KG1 (cell line): ENCODE measurements around the gene HUS1B.
"Not testable (repeated sequence)": the region's sequence is repeated elsewhere in the genome, so short reads cannot be mapped to it uniquely, and the experiment has no call there.

Experiments
- DNase-seq: peaks from one replicate; lab custom pipeline; 2025; lab: John Stamatoyannopoulos, UW

HUS1B gene

GRCh38 chr6:678520-678919, 21.6 kb upstream of the HUS1B start:
- no peak for DNase-seq

GRCh38 chr6:677919-678318, 21.0 kb upstream of the HUS1B start:
- DNase-seq = no peak

DNA sequence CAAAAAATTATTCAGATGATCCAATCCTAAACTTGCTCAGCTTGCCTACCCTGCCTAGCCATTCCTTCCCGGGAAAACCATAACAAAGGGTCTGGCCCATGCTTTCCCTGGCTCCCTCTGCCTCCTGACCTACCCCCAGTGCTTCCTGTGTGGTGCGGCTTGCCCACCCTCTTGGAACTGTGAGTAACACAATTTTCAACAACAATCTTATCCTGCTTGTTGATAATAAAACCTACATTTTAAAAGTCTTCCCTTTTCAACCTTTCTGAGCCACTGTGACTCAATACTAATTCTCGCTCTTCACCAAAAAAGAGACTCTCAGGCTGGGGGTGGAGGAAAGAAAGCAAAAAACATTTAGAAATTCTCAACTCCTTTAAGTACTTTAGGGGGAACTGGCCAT, 18.1 kb upstream of the HUS1B start:
- no peak for DNase-seq

DNA sequence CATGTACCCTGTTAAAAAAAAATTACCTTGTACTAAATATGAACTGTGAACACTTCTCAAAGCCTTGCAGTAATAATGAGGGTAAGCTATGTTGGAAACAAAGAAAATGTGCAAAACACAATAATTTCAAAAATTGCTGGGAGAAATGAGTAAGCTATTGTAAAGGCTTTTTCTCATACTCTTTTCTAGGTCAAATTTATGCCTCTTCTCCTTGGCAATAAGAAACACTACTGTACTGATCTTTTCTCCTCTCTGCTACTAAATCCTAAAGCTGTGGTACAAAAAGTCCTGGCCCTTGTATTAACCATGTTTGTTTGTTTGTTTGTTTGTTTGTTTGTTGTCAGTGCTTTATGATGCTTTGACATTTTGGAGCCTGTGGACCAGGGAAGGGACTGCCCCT, 17.5 kb upstream of the HUS1B start:
- DNase-seq = no peak

DNA sequence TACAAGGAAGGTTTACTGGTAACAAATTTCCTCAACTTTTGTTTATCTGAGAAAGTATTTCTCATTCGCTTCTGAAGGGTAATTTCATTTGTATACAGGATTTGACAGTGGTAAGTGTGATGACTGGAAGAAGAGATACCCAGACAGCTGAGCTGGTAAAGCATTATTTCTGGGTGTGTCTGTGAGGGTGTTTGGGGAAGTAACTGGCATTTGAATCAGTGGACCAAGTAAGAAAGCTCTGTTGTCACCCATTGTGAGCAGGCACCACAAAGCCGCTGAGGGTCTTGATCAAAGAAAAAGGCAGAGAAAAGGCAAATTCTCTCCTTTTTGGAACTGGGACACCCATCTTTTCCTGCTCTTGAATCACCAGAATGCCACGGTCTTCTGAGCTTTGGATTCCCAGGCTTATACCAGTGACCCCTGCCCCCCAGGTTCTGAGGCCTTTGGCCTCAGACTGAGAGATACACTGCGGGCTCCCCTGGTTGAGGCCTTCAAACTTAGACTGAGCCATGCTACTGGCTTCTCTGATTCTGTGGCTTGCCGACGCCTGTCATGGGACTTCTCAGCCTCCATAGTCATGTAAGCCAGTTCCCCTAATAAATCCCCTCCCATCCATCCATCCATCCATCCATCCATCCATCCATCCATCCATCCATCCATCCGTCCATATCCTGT, 10.5 kb upstream of the HUS1B start:
- DNase-seq = no peak

- DNase-seq = no peak
Measured at GRCh38 chr6:665403-666267, 8.7 kb upstream of the HUS1B start.

DNA sequence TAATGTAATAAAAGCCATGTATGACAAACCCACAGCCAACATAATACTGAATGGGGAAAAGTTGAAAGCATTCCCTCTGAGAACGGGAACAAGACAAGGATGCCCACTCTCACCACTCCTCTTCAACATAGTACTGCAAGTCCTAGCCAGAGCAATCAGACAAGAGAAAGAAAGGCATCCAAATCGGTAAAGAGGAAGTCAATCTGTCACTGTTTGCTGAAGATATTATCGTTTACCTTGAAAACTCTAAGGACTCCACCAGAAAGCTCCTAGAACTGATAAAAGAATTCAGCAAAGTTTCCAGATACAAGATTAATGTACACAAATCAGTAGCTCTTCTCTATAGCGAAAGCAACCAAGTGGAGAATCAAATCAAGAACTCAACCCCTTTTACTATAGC, 6.9 kb upstream of the HUS1B start:
- not testable (repeated sequence) for DNase-seq

DNA sequence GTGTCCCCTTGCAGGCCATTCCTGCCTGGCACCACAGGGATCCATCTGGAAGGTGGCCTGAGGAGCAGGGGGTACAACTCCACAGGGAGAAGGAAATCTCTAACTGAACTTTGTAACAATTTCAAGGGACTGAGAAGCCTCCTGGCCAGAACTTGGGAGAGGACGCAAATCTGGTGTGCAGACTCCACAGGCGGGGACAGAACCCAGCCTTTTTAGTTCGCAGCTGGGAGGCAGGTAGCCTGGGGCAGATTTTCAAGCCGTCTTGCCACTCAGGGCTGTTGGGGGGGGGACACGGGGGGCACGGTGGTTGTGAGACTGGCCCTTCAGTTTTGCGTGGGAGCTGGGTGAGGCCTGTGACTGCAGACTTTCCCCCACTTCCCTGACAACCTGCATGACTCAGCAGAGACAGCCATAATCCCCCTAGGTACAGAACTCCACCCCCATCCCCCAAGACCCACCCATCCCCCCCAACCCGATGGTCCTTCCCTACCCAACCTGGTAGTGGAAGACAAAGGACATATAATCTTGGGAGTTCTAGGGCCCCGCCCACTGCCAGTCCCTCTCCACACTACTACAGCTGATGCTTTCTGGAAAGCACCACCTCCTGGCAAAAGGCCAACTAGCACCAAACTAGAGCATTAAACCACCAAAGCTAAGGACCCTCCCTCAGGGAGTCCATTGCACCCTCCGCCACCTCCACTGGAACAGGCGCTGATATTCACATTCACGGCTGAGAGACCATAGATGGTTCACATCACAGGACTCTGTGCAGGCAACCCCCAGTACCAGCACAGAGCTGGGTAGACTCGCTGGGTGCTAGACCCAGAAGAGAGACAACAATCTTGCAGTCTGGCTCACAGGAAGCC, 3.0 kb upstream of the HUS1B start:
- no peak for DNase-seq

DNA sequence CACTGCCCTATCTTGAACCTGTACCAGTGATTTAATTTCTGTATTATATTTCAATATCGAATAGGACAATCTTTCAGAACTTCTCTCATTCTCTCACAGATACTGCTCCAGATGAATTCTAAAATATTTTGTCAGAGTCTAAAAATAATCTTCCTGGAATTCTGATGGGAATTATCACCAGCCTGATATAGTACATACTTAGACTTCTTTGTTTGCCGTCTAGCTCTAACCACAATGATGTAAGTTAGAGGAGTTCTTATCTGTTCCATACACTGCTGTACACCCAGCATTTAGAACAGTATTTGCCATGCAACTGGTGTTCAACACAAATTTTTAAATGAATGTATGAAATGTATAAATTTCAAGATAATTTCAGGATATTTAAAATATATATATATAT, 1.3 kb upstream of the HUS1B start:
- no peak for DNase-seq

- no peak for DNase-seq
Measured at GRCh38 chr6:657743-658142, 843 bp upstream of the HUS1B start.

GRCh38 chr6:654136-654535, 2.8 kb downstream of the HUS1B start:
- no peak for DNase-seq

GRCh38 chr6:652865-653264, 4.0 kb downstream of the HUS1B start:
- DNase-seq = no peak

DNA sequence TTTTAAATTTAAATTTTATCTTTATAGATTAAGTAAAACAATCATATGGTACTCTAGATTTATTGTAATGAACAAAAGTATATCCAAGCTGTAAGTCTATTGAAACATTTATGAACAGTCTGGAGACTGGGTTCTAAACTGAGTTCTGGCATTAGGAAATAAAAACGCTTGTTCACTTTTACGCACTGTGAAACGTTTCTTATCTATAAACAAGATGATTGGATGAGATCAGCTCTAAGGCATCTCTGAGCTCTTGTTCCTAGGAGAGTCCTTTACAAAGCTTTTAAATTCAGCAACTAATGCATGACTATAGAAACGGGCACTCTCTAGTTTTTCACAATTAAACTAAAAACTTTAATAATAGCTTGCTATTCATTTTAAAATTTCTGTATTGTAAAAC, 6.8 kb downstream of the HUS1B start:
- no peak for DNase-seq

GRCh38 chr6:642805-643204, 14.1 kb downstream of the HUS1B start:
- no peak for DNase-seq

DNA sequence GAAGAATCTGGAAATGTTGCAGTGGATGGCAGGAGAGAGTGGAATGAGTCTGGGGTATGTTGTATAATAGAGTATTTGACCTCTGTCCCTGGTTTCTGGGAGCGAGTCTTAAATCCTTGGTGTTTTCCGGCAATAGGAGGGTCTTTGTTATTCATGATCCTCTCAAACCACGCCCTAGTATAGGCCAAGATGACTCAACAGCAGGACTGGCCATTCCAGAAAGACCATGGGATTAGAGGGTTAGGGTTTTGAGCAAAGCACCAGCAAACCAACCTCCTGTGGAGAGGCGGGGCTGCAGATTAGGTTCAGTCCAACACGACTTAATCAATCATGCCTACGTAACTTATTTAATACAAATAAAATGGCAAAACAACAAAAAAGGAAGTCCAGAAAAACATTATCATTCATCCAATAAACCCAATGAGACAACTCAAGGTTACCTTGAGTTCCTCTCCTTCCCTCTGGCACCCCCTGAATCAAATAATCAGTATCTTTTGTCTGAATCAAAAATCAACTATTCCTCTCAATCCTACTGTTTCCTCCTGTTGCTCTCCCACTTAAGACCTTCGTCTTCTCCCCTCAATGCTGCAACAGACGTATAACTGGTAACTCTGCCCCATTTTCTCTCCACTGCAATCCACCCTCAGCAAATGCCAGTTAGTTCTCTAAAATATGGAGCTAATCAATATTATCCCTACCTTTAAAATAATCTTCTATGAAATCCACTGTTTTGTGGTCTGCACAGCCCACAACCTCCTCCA, 15.5 kb downstream of the HUS1B start:
- DNase-seq = no peak

- DNase-seq = no peak
Measured at GRCh38 chr6:636488-636887, 20.4 kb downstream of the HUS1B start.

GRCh38 chr6:635233-635632, 21.7 kb downstream of the HUS1B start:
- no peak for DNase-seq

GRCh38 chr6:633611-634010, 23.3 kb downstream of the HUS1B start:
- no peak for DNase-seq

DNA sequence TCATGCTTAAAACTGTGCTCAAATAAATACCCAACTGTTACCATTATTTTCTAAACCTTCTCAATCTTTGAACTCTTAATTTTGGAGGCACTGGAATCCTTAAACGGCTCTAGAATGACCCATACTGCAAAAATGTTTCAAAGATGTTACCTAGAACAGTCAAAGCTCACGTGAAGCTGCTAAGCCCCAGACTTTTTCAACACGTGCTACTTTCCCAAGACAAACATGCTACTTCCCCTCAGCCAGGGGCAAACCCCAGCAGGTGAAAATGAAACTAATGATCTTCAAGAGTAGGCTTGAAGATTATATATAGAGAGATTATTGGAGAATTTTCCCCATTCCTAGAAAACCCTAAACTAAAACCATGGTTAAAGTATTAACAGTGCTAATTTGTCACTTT, 28.1 kb downstream of the HUS1B start:
- DNase-seq = no peak

- no peak for DNase-seq
Measured at GRCh38 chr6:626236-626635, 30.7 kb downstream of the HUS1B start.

- DNase-seq = no peak
Measured at GRCh38 chr6:624979-625378, 31.9 kb downstream of the HUS1B start.

DNA sequence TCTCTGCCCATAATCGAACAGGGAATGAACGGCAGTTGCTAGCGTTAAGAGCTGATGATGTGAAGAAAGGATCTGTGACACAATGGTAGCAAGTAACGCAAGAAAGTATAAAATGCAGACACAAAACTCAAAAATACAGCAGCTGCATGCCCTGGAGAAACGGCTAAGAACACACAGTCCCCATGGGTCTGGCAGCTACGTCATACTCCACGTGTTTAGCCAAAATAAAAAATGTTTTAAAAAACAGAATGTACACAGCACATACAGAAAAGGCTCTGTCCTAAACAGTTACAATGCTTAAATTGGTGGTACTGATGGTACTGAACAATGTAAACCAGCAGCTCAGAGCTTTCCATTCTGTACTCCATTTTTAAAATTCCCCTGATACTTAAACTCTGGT, 34.4 kb downstream of the HUS1B start:
- DNase-seq = no peak
